CD14-positive monocyte (primary cell): Measurements from ENCODE around the gene WWOX. TPM values are rescaled to one million over a fixed set of nuclear protein-coding genes. Genes with fewer than 3 reads are reported as not detected.

Experiments
- DNase-seq, 3 donors: peaks; one replicate each; pipeline ENCODE4 v3.0.0-alpha.2; 2011 to 2022
- H2AFZ ChIP-seq: 2 replicates; pipeline ENCODE4 v1.6.0; 2012; ENCODE audit warnings: mild to moderate bottlenecking, low read depth, low read length, inconsistent platforms; ENCODE audit not compliant: insufficient read depth, poor library complexity, severe bottlenecking
- H3K27ac ChIP-seq, 2 donors: 1 replicate in 1 of 2; 2 replicates in 1 of 2; pipeline ENCODE4 v1.5.1; 2012 to 2013; ENCODE audit warnings: low read length in 2 of 2, control low read depth in 1 of 2, inconsistent platforms in 1 of 2, low read depth in 1 of 2, mild to moderate bottlenecking in 1 of 2
- H3K27me3 ChIP-seq, 2 donors: one replicate each; pipeline versions ENCODE4 v1.6.0 to v1.6.1; 2011 to 2013; ENCODE audit warnings: low read length in 2 of 2; ENCODE audit not compliant: control insufficient read depth in 2 of 2, insufficient read depth in 2 of 2
- H3K36me3 ChIP-seq, 2 donors: replicated peaks in 1 of 2; 1 replicate in 1 of 2; 2 replicates in 1 of 2; pipeline versions ENCODE4 v1.5.1 to v1.6.1; 2012 to 2013; ENCODE audit warnings: low read length in 2 of 2, control low read depth in 1 of 2, inconsistent platforms in 1 of 2, mild to moderate bottlenecking in 1 of 2; ENCODE audit not compliant: insufficient read depth in 2 of 2, control insufficient read depth in 1 of 2
- H3K4me1 ChIP-seq, 2 donors: 1 replicate in 1 of 2; 2 replicates in 1 of 2; pipeline versions ENCODE4 v1.5.1 to v1.6.1; 2012 to 2013; ENCODE audit warnings: low read length in 2 of 2, control low read depth in 1 of 2, inconsistent platforms in 1 of 2, mild to moderate bottlenecking in 1 of 2, moderate library complexity in 1 of 2; ENCODE audit not compliant: insufficient read depth in 2 of 2, control insufficient read depth in 1 of 2
- H3K4me2 ChIP-seq: replicated peaks from 2 replicates; pipeline ENCODE3; 2012; ENCODE audit warnings: low read length, moderate library complexity, mild to moderate bottlenecking; ENCODE audit not compliant: poor library complexity, severe bottlenecking; ENCODE audit errors: extremely low read depth
- H3K4me3 ChIP-seq, 3 experiments: fragments of 200-600 bp in 1 of 3; sonication (generic) in 1 of 3; replicated peaks in 1 of 3; 1 replicate in 2 of 3; 2 replicates in 1 of 3; pipeline ENCODE4 v1.5.1; 2011 to 2013; ENCODE audit warnings: low read length in 3 of 3, mild to moderate bottlenecking in 3 of 3, control low read depth in 2 of 3, low read depth in 2 of 3, inconsistent platforms in 1 of 3, moderate library complexity in 1 of 3
- H3K79me2 ChIP-seq: 2 replicates; pipeline ENCODE4 v1.6.0; 2012; ENCODE audit warnings: mild to moderate bottlenecking, control low read depth, inconsistent platforms, low read length, moderate library complexity; ENCODE audit not compliant: insufficient read depth
- H3K9ac ChIP-seq: 2 replicates; pipeline ENCODE4 v1.6.0; 2017; ENCODE audit warnings: low read length, mild to moderate bottlenecking; ENCODE audit not compliant: insufficient read depth, poor library complexity, severe bottlenecking
- H3K9me3 ChIP-seq, 2 donors: replicated peaks in 1 of 2; 1 replicate in 1 of 2; 2 replicates in 1 of 2; pipeline versions ENCODE4 v1.5.1 to v1.6.1; 2012 to 2013; ENCODE audit warnings: low read length in 2 of 2, control low read depth in 1 of 2; ENCODE audit not compliant: control insufficient read depth in 1 of 2, insufficient read depth in 1 of 2
- H4K20me1 ChIP-seq: 2 replicates; pipeline ENCODE4 v1.6.0; 2012; ENCODE audit warnings: mild to moderate bottlenecking, low read length, control low read depth, moderate library complexity; ENCODE audit not compliant: insufficient read depth
- H3K27ac Mint-ChIP-seq, 7 donors: one replicate each; pipeline ENCODE4 v1.8.0; 2020; ENCODE audit warnings: mild to moderate bottlenecking in 7 of 7, mixed read lengths in 7 of 7, moderate library complexity in 6 of 7, inconsistent platforms in 2 of 7
- H3K27me3 Mint-ChIP-seq, 3 donors: one replicate each; pipeline ENCODE4 v1.8.0; 2021 to 2022; ENCODE audit warnings: low read depth in 3 of 3, mild to moderate bottlenecking in 3 of 3, mixed read lengths in 3 of 3, moderate library complexity in 3 of 3, inconsistent platforms in 1 of 3
- H3K36me3 Mint-ChIP-seq, 2 donors: one replicate each; pipeline ENCODE4 v1.8.0; 2020; ENCODE audit warnings: mixed read lengths in 2 of 2, inconsistent platforms in 1 of 2, mild to moderate bottlenecking in 1 of 2
- H3K4me1 Mint-ChIP-seq: one replicate; pipeline ENCODE4 v1.8.0; 2020; ENCODE audit warnings: mild to moderate bottlenecking, mixed read lengths
- H3K4me3 Mint-ChIP-seq, 2 donors: one replicate each; pipeline ENCODE4 v1.8.0; 2020; ENCODE audit warnings: mild to moderate bottlenecking in 2 of 2, mixed read lengths in 2 of 2, moderate library complexity in 1 of 2
- H3K9me3 Mint-ChIP-seq, 7 donors: one replicate each; pipeline ENCODE4 v1.8.0; 2020 to 2022; ENCODE audit warnings: mixed read lengths in 7 of 7, mild to moderate bottlenecking in 6 of 7, moderate library complexity in 6 of 7, inconsistent platforms in 2 of 7
- WGBS: methylation state at CpG from one replicate; pipeline ENCODE4 v1.1.5; 2013; ENCODE audit warnings: missing lambda C conversion rate; ENCODE audit not compliant: insufficient coverage; 5-methylcytosine and 5-hydroxymethylcytosine counted together
- intact Hi-C, 2 donors: fragments of 100-400 bp; cut with micrococcal nuclease; formaldehyde crosslinking; loops; one replicate each; pipeline versions ENCODE4 v1.15.0 to v1.15.1; 2023
- polyA plus RNA-seq, 3 donors: library from polyadenylated mRNA; depleted of rRNA in 1 of 3; unstranded in 2 of 3; stranded (reverse) in 1 of 3; fragments of 300-500 nt in 2 of 3; fragments of >200 nt in 1 of 3; fragmentation: Illumina TruSeq in 2 of 3; gene quantifications; 1 replicate in 2 of 3; 2 replicates in 1 of 3; pipeline ENCODE4 v1.2.3, GENCODE V29; 2012 to 2021
- TF ChIP-seq, protein P1 (sequence below): fragments of 200-600 bp; IDR thresholded peaks from one replicate; pipeline ENCODE4 v1.8.0; 2022; ENCODE audit warnings: antibody characterized with exemption, mild to moderate bottlenecking

Gene WWOX
- polyA plus RNA-seq, 3 donors, result 4.0 to 7.0 (median 6.3) TPM

DNA sequence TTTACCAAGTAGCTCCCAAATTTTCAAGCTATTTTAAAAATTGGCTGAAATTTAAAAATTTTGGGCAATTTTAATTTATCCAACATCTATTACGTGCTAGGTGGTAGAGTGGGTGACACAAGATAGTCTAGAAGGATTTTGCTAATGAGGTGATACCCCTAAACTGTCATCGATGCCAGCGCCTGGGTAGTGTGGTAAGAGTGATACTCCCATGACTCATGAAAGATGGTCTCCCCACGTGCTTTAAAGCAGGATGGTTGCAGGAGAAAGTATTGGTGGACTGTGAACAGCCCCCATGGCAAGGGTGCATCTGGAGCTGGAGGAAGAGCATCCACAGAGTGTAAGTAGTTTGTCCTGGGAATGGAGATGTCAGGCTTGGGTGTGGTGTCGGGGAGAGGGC, 77.8 kb downstream of the WWOX start:
- no peak overlapping the region for H3K4me3 ChIP-seq
- TF ChIP-seq, protein P1, sequence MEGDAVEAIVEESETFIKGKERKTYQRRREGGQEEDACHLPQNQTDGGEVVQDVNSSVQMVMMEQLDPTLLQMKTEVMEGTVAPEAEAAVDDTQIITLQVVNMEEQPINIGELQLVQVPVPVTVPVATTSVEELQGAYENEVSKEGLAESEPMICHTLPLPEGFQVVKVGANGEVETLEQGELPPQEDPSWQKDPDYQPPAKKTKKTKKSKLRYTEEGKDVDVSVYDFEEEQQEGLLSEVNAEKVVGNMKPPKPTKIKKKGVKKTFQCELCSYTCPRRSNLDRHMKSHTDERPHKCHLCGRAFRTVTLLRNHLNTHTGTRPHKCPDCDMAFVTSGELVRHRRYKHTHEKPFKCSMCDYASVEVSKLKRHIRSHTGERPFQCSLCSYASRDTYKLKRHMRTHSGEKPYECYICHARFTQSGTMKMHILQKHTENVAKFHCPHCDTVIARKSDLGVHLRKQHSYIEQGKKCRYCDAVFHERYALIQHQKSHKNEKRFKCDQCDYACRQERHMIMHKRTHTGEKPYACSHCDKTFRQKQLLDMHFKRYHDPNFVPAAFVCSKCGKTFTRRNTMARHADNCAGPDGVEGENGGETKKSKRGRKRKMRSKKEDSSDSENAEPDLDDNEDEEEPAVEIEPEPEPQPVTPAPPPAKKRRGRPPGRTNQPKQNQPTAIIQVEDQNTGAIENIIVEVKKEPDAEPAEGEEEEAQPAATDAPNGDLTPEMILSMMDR, result no peak
- no peak overlapping the region for H3K4me2 ChIP-seq
- peaks cover 0 to 10% (median 3%) of the 10 kb centered on the region in 7 donors for H3K9me3 Mint-ChIP-seq
- no peaks in the 10 kb centered on the region for H3K36me3 Mint-ChIP-seq
- peaks cover 0 to 3% of the 10 kb centered on the region in 2 donors for H3K9me3 ChIP-seq
- no peak overlapping the region for H3K27ac ChIP-seq
- no peak overlapping the region for H3K4me3 Mint-ChIP-seq
- H3K4me1 Mint-ChIP-seq, result no peaks in the 10 kb centered on the region
- H3K36me3 ChIP-seq, result no peaks in the 10 kb centered on the region
- WGBS, result 97% methylated on average over 4 of the region's 5 CpGs
- H3K9ac ChIP-seq, result no peak overlapping the region
- no peaks in the 10 kb centered on the region for H4K20me1 ChIP-seq
- no peak overlapping the region for H2AFZ ChIP-seq
- no peaks in the 10 kb centered on the region for H3K27me3 ChIP-seq
- no peaks in the 10 kb centered on the region for H3K4me1 ChIP-seq
- intact Hi-C loops, result no loop called here
- H3K27me3 Mint-ChIP-seq, result no peaks in the 10 kb centered on the region
- no peak overlapping the region for H3K27ac Mint-ChIP-seq
- no peaks in the 10 kb centered on the region for H3K79me2 ChIP-seq
- DNase-seq, result no peak

DNA sequence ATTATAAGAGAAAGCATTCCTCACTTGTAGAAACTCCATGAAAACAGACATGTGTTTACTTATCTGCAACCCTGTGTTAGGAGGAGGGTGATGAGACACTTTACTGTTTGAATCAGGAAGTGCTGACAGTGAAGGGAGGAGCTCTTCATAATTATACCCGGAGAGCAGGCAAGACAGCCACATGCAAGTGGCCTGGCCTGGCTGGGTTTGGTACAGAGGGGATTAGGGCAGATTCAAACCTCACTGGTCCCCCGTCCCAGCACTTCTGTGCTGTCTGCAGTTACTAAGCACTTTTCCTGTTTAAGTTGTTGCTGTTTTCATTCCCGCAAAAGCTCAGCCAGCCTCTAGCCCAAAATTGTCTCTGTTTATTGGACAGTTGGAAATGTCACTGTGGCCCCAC, 78.5 kb downstream of the WWOX start:
- H3K27ac ChIP-seq, result no peak overlapping the region
- intact Hi-C loops, result no loop called here
- peaks cover 0 to 3% of the 10 kb centered on the region in 2 donors for H3K9me3 ChIP-seq
- Mint-ChIP-seq H3K36me3 (no peaks in the 10 kb centered on the region), H3K27me3 (no peaks in the 10 kb centered on the region), H3K27ac (peak overlapping the region in 1 of 7 donors; percentile 27), H3K4me3 (no peak overlapping the region), H3K9me3 (peaks cover 0 to 10% (median 4%) of the 10 kb centered on the region in 7 donors), H3K4me1 (no peaks in the 10 kb centered on the region)
- H3K4me3 ChIP-seq, result no peak overlapping the region
- no peaks in the 10 kb centered on the region for H3K4me1 ChIP-seq
- H2AFZ ChIP-seq, result no peak overlapping the region
- WGBS, result 93% methylated on average over 2 of the region's 3 CpGs
- TF ChIP-seq, protein P1, result no peak
- no peak overlapping the region for H3K9ac ChIP-seq
- no peaks in the 10 kb centered on the region for H3K79me2 ChIP-seq
- DNase-seq, result no peak
- H3K36me3 ChIP-seq, result no peaks in the 10 kb centered on the region
- H3K27me3 ChIP-seq, result no peaks in the 10 kb centered on the region
- H4K20me1 ChIP-seq, result no peaks in the 10 kb centered on the region
- H3K4me2 ChIP-seq, result no peak overlapping the region
